LNCaP clone FGC (cell line): Measurements from ENCODE around the gene PDLIM5.
"Not testable (repeated sequence)": the region's sequence is repeated elsewhere in the genome, so short reads cannot be mapped to it uniquely, and the experiment has no call there.

Source experiments
- DNase-seq: peaks from one replicate; pipeline ENCODE4 v3.0.0-alpha.2; 2011; ENCODE audit warnings: low read depth
- H3K4me3 ChIP-seq: 2 replicates; pipeline ENCODE4 v1.5.1; 2011; ENCODE audit warnings: mild to moderate bottlenecking, low read depth, low read length, control low read depth
- TF ChIP-seq, protein P1 (sequence below): IDR thresholded peaks from 2 replicates; pipeline ENCODE4 v1.5.1; 2012; ENCODE audit warnings: mild to moderate bottlenecking; ENCODE audit not compliant: control insufficient read depth, insufficient read depth; ENCODE audit errors: extremely low read depth

PDLIM5 gene

DNA sequence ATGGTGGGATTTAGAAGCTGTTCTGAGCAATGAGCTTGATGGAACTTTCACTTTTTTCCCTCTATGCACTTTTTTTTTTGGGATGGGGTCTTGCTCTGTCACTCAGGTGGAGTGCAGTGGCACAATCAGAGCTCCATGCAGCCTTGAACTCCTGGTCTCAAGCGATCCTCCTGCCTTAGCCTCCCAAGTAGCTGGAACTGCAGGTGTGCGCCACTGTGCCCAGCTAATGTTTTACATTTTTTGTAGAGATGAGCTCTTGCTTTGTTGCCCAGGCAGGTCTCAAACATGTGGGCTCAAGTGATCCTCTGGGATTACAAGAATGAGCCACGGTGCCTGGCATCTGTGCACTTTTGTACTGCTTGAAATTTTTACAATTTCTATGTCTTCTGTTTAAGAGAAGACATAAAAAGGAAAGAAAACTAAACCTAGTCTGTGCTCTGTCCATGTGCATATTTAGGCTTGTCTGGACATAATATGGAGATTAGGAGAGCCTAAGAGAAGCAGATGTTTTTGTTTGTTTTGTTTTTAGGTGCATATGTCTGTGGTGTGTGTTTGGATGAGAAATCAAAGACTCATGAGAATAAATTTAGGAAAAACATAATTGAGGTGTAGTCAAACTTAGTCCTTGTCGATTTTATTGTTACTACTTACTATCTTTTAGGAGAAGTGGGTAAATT lies 16.5 kb downstream of the PDLIM5 start:
- H3K4me3 ChIP-seq: no peak overlapping the region
- TF ChIP-seq, protein P1, sequence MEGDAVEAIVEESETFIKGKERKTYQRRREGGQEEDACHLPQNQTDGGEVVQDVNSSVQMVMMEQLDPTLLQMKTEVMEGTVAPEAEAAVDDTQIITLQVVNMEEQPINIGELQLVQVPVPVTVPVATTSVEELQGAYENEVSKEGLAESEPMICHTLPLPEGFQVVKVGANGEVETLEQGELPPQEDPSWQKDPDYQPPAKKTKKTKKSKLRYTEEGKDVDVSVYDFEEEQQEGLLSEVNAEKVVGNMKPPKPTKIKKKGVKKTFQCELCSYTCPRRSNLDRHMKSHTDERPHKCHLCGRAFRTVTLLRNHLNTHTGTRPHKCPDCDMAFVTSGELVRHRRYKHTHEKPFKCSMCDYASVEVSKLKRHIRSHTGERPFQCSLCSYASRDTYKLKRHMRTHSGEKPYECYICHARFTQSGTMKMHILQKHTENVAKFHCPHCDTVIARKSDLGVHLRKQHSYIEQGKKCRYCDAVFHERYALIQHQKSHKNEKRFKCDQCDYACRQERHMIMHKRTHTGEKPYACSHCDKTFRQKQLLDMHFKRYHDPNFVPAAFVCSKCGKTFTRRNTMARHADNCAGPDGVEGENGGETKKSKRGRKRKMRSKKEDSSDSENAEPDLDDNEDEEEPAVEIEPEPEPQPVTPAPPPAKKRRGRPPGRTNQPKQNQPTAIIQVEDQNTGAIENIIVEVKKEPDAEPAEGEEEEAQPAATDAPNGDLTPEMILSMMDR: no peak
- DNase-seq: no peak

DNA sequence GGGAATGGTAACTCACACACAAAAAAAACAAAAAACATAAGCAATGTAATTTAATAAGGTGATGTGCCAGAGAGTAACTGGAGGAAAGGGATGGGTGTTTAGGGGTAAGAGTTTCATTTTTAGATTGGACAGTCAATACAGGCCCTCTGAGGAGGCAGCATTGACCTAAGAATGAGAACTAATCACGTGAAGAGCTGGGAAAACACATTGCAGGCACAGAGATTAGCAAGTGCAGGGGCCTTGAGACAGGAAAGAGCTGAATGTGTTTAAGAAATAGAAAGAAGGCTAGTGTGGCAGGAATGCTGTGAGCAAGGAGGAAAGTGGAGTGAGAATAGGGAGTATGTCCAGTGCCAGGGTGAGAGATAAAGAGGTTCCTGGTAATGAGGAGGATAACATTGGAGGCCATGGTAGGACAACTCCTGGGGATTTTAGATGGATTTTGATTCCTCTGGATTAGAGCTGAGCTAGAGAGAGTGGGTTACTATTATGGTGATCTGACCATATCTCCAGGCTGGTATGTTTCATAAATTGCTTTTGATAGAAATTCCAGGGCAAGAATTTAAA lies 17.6 kb downstream of the PDLIM5 start:
- DNase-seq: no peak
- TF ChIP-seq, protein P1: no peak
- no peak overlapping the region for H3K4me3 ChIP-seq

DNA sequence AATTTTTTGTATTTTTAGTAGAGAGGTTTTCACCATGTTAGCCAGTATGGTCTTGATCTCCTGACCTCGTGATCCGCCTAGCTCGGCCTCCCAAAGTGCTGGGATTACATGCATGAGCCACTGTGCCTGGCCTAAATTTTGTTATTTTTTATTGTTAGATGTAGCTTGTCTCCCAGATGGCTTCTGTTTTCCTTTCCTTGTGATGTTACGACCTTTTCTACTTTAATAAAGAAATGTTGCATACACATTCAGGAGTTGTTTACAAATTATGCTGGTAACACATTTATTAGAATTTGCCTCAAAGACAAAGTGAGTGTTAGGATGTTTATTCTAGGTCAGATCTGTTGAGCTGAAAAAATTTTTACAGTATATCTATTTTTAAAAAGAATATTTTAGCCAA lies 18.4 kb downstream of the PDLIM5 start:
- DNase-seq: no peak
- TF ChIP-seq, protein P1: no peak
- H3K4me3 ChIP-seq: no peak overlapping the region

DNA sequence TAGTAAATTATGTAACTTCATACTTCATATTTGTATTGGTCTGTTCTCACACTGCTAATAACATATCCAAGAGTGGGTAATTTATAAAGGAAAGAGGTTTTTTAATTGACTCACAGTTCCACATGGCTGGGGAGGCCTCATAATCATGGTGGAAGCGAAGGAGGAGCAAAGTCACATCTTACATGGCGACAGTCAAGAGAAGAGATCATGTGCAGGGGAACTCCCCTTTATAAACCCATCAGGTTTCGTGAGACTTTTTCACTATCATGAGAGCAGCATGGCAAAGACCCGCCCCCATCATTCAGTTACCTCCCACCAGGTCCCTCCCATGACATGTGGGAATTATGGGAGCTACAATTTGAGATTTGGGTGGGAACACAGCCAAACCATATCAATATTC lies 19.0 kb downstream of the PDLIM5 start:
- not testable (repeated sequence) for DNase-seq, H3K4me3 ChIP-seq

DNA sequence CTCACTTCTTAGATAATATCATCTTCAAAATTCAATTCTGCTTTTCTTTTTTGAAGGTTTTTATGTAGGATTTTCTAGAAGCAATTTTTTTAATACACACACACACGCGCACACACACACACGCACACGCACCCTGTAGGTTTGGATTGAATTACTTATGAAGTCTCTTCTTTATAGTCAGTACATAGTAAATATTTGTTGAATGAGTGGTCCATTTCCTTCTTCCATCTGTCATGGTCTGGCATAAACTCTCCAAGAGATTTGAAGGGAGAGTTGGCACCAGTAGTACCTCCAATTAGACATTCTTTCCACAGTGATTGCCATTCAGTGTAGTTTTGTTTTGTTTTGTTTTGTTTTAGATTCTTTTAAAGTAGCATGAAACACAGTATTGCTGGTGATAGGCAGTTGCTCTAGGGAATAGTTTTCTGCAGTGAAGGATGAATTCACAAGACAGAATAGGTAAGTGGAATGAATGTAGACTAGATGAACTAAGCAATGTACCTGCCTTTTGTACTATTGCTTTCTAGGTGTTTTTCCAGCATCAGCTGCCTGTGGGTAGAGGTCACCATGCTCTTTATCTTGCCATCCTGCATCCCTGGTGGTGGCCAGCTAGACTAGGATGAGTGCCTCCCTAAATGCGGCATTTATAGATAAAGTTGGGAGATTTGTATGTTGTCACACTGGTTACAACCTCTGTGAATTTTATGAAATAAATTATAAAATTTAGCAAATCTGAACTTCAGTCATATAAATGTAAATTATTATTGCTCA lies 20.5 kb downstream of the PDLIM5 start:
- no peak overlapping the region for H3K4me3 ChIP-seq
- DNase-seq: peak; percentile 62
- TF ChIP-seq, protein P1: no peak

DNA sequence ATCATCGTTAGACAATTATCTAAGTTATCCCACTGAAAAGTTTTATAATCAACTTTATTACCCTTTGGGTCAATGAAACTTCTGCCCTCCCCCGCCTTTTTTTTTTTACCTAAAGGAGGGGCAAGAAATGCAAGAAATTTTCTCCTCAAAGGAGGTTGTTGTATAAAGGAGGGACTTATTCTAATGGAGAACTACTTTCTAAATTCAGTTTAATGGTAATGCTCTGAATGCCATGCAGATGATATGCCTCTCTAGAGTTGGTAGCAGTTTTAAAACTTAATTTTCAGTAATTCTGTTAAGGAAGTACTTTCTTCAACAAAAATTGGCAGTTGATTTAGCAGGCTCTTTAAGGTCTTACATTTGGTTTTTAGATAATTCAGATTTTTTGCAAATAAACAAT lies 23.3 kb downstream of the PDLIM5 start:
- DNase-seq: no peak
- TF ChIP-seq, protein P1: no peak
- no peak overlapping the region; the same call in 1 of the 2 replicates for H3K4me3 ChIP-seq

DNA sequence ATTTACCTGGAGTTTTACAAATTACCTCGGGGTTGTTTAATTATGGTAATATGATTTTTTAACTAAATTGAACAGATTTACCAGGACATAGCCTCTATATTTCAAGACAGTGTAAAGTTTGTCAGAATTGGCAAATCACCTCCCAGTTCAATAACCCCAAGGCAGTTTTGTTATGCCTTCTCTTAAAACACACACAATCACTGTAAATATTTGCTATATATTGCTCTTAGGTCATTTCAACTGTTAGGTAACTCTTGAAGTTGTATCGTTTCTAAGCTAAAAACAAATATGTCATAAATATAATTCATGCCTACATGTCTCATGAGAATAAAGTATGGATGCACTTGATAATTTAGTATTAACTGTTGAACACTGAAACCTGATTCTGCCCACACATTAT lies 24.1 kb downstream of the PDLIM5 start:
- no peak for DNase-seq
- H3K4me3 ChIP-seq: no peak overlapping the region
- TF ChIP-seq, protein P1: no peak
